Loucy (cell line): ENCODE results near the gene DDX25.

ENCODE experiments used
- H2AFZ ChIP-seq: fragments of 200-600 bp; sonication (generic); 2 replicates; pipeline ENCODE4 v1.6.0; 2016; ENCODE audit warnings: antibody characterized with exemption, mild to moderate bottlenecking, low read length, moderate library complexity
- H3F3A ChIP-seq: fragments of 200-600 bp; 2 replicates; pipeline ENCODE4 v1.6.0; 2016; ENCODE audit warnings: antibody characterized with exemption, low read depth, mild to moderate bottlenecking
- H3K27me3 ChIP-seq: fragments of 200-600 bp; sonication (generic); 2 replicates; pipeline ENCODE4 v1.6.1; 2014; ENCODE audit warnings: low read length, mild to moderate bottlenecking; ENCODE audit not compliant: insufficient read depth, poor library complexity, severe bottlenecking
- H3K36me3 ChIP-seq: fragments of 200-600 bp; sonication (generic); 2 replicates; pipeline ENCODE4 v1.6.1; 2016; ENCODE audit warnings: low read length; ENCODE audit not compliant: insufficient read depth
- H3K4me1 ChIP-seq: fragments of 200-600 bp; sonication (generic); 2 replicates; pipeline ENCODE4 v1.5.1; 2014; ENCODE audit warnings: low read length, mild to moderate bottlenecking; ENCODE audit not compliant: insufficient read depth, poor library complexity, severe bottlenecking
- H3K4me2 ChIP-seq: fragments of 200-600 bp; sonication (generic); 2 replicates; pipeline ENCODE4 v1.6.0; 2014; ENCODE audit warnings: antibody characterized with exemption, low read length, low read depth, mild to moderate bottlenecking; ENCODE audit not compliant: poor library complexity, severe bottlenecking
- H3K4me3 ChIP-seq: fragments of 200-600 bp; sonication (generic); 2 replicates; pipeline ENCODE4 v1.5.1; 2014; ENCODE audit warnings: low read length, mild to moderate bottlenecking, mixed read lengths; ENCODE audit not compliant: poor library complexity, severe bottlenecking
- H3K79me2 ChIP-seq: fragments of 200-600 bp; sonication (generic); 2 replicates; pipeline ENCODE4 v1.6.1; 2014; ENCODE audit warnings: low read length; ENCODE audit not compliant: insufficient read depth
- H3K9ac ChIP-seq: fragments of 200-600 bp; sonication (generic); 2 replicates; pipeline ENCODE4 v1.6.0; 2014; ENCODE audit warnings: mild to moderate bottlenecking, low read depth, low read length, moderate library complexity; ENCODE audit not compliant: poor library complexity, severe bottlenecking
- H3K9me2 ChIP-seq: fragments of 200-600 bp; sonication (generic); replicated peaks from 2 replicates; pipeline ENCODE4 v1.6.1; 2016; ENCODE audit warnings: low read depth, low read length, mixed read lengths
- H3K9me3 ChIP-seq: fragments of 200-600 bp; sonication (generic); 2 replicates; pipeline ENCODE4 v1.6.1; 2014; ENCODE audit warnings: mild to moderate bottlenecking, antibody characterized with exemption, low read length, low read depth; ENCODE audit not compliant: insufficient read depth
- H4K20me1 ChIP-seq: fragments of 200-600 bp; sonication (generic); 2 replicates; pipeline ENCODE4 v1.6.0; 2014; ENCODE audit warnings: antibody characterized with exemption, low read length, mild to moderate bottlenecking; ENCODE audit not compliant: insufficient read depth, poor library complexity, severe bottlenecking
- CTCF ChIP-seq: fragments of 200-600 bp; sonication (generic); conservative IDR thresholded peaks from 2 replicates; pipeline ENCODE4 v1.5.1; 2014; ENCODE audit warnings: mild to moderate bottlenecking, antibody characterized with exemption, low read length
- EZH2phosphoT487 ChIP-seq: fragments of 200-600 bp; IDR thresholded peaks from 2 replicates; pipeline ENCODE4 v1.6.1; 2018; ENCODE audit warnings: antibody characterized with exemption, mild to moderate bottlenecking, moderate library complexity, borderline replicate concordance

The DDX25 gene

GRCh38 chr11:125940145-125940544, 35.8 kb downstream of the DDX25 start:
- H3K4me3 ChIP-seq = no peak overlapping the region
- no peak overlapping the region for H2AFZ ChIP-seq
- H3F3A ChIP-seq = no peaks in the 10 kb centered on the region
- H3K9ac ChIP-seq = no peak overlapping the region
- H3K36me3 ChIP-seq = no peaks in the 10 kb centered on the region
- H3K79me2 ChIP-seq = no peaks in the 10 kb centered on the region
- H3K9me2 ChIP-seq = no peaks in the 10 kb centered on the region
- no peaks in the 10 kb centered on the region for H3K4me1 ChIP-seq
- TF ChIP-seq CTCF (no peak), EZH2phosphoT487 (no peak)
- no peaks in the 10 kb centered on the region for H4K20me1 ChIP-seq
- H3K4me2 ChIP-seq = no peak overlapping the region
- H3K9me3 ChIP-seq = no peaks in the 10 kb centered on the region
- peaks cover 13% of the 10 kb centered on the region for H3K27me3 ChIP-seq

DNA sequence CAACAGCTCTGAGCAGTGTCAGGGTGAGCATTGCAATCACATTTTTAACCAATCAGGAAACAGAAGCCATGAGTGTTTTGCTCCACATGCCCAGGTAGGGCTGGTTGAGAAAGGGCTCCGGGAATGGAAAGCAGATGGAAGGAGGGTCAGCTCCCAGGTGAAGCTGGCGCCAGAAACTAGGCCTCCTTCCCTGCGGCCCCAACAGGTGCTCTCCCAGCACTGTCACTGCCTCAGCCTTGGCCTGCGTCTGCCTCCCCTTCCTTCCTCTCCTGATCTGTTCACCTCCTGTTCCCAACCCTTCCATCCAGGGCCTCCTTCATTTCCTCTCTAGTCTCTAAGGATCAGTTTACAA, 36.9 kb downstream of the DDX25 start:
- Histone ChIP-seq H3K4me3 (no peak overlapping the region), H3K4me2 (no peak overlapping the region), H3K27me3 (peaks cover 8% of the 10 kb centered on the region), H3K79me2 (no peaks in the 10 kb centered on the region), H4K20me1 (no peaks in the 10 kb centered on the region), H3K9me2 (no peaks in the 10 kb centered on the region), H3K36me3 (no peaks in the 10 kb centered on the region), H2AFZ (no peak overlapping the region), H3K9me3 (no peaks in the 10 kb centered on the region), H3K9ac (no peak overlapping the region), H3K4me1 (no peaks in the 10 kb centered on the region), H3F3A (no peaks in the 10 kb centered on the region)
- TF ChIP-seq EZH2phosphoT487 (no peak), CTCF (no peak)

DNA sequence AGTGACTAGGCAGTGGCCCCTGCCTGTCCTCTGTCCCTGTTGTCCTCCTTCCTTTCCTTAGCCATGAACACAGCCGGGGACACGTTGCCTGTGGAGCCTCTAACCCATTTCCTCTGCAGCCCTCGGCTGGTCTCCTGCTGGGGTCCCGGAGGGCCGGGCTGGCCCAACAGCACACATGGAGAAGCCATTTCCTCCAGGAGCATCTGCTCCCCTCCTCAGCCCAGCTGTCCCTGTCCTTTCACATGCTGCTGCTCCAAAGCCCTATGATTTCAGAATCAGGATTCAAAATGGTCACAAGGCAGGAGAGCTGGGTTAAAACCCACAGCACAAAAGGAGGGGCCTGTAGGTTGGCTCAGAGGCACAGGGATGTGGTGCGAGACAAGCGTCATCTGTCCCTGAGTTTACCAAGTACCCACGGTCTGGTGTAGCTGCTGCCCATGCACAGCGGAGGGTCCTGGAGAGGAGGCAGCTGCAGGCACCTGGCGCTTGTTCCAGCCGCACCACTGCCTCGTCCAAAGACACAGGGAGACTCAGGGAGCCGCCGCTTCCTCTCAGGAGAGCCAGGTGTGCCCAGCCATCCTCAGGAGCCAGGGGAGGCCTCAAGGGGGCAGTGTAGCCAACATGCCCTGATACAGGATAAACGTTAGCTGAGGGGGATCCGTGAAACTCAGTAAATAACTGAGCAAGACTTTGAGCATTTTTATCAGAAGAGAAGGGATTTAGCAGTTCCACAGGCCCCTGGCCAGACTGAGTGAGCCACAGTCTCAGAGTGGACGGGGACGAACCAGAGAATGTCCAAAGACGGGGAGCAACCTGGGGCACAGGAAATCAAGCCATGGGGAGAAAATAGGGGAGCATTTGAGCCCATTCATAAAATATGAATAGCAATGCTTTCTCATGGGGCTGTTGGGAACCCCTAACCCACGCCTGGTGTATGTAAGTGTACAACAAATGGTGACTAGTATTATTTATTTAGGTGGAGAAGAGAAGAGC, 37.6 kb downstream of the DDX25 start:
- H3K27me3 ChIP-seq = peaks cover 2% of the 10 kb centered on the region
- no peaks in the 10 kb centered on the region for H3K36me3 ChIP-seq
- H3F3A ChIP-seq = no peaks in the 10 kb centered on the region
- H3K79me2 ChIP-seq = no peaks in the 10 kb centered on the region
- H3K4me3 ChIP-seq = no peak overlapping the region
- H2AFZ ChIP-seq = peak overlapping the region; percentile 67
- H3K9me3 ChIP-seq = no peaks in the 10 kb centered on the region
- no peaks in the 10 kb centered on the region for H3K4me1 ChIP-seq
- H3K4me2 ChIP-seq = no peak overlapping the region
- no peaks in the 10 kb centered on the region for H4K20me1 ChIP-seq
- H3K9me2 ChIP-seq = no peaks in the 10 kb centered on the region
- peak; percentile 83 for TF ChIP-seq CTCF
- no peak for TF ChIP-seq EZH2phosphoT487
- no peak overlapping the region for H3K9ac ChIP-seq
